DND-41 (cell line): ENCODE data around the gene VWF.

Experiments used
- ATAC-seq: fragments of 200-7000 bp; cut with Tn5 transposase; 3 replicates; pipeline ENCODE4 v1.9.1; 2021; ENCODE audit warnings: low read depth; ENCODE audit not compliant: insufficient read depth
- DNase-seq: peaks from one replicate; pipeline ENCODE4 v3.0.0-alpha.2; 2020
- H2AFZ ChIP-seq: 2 replicates; pipeline ENCODE4 v1.6.0; 2012; ENCODE audit warnings: low read depth, low read length
- H3K27ac ChIP-seq: 2 replicates; pipeline ENCODE4 v1.5.1; 2012; ENCODE audit warnings: low read length, inconsistent platforms
- H3K27me3 ChIP-seq: fragments of 200-600 bp; sonication (generic); 2 replicates; pipeline ENCODE4 v1.6.0; 2012; ENCODE audit warnings: low read length, mild to moderate bottlenecking, inconsistent platforms; ENCODE audit not compliant: insufficient read depth, poor library complexity
- H3K36me3 ChIP-seq: 2 replicates; pipeline ENCODE4 v1.5.1; 2012; ENCODE audit warnings: low read length, inconsistent platforms; ENCODE audit not compliant: insufficient read depth
- H3K4me1 ChIP-seq: 2 replicates; pipeline ENCODE4 v1.5.1; 2012; ENCODE audit warnings: mild to moderate bottlenecking, low read length; ENCODE audit not compliant: insufficient read depth
- H3K4me2 ChIP-seq: 2 replicates; pipeline ENCODE4 v1.6.0; 2012; ENCODE audit warnings: mild to moderate bottlenecking, moderate library complexity, low read length, inconsistent platforms; ENCODE audit not compliant: insufficient read depth
- H3K4me3 ChIP-seq, 2 experiments: fragments of 200-600 bp in 1 of 2; shearing (Covaris generic) in 1 of 2; 2 replicates each; pipeline ENCODE4 v1.5.1; 2012 to 2016; ENCODE audit warnings: inconsistent platforms in 2 of 2, low read length in 2 of 2, mild to moderate bottlenecking in 2 of 2, low read depth in 1 of 2, moderate library complexity in 1 of 2
- H3K79me2 ChIP-seq: 2 replicates; pipeline ENCODE4 v1.6.0; 2012; ENCODE audit warnings: low read length, inconsistent platforms; ENCODE audit not compliant: insufficient read depth
- H3K9ac ChIP-seq: 2 replicates; pipeline ENCODE4 v1.6.0; 2012; ENCODE audit warnings: low read depth, mild to moderate bottlenecking, inconsistent platforms, low read length, moderate library complexity
- H3K9me3 ChIP-seq: 2 replicates; pipeline ENCODE4 v1.5.1; 2012; ENCODE audit warnings: low read length, moderate library complexity, mild to moderate bottlenecking, inconsistent platforms; ENCODE audit not compliant: insufficient read depth, severe bottlenecking
- H4K20me1 ChIP-seq: 2 replicates; pipeline ENCODE4 v1.6.0; 2012; ENCODE audit warnings: low read length; ENCODE audit not compliant: insufficient read depth
- EZH2 ChIP-seq: IDR thresholded peaks from 3 replicates; pipeline ENCODE4 v1.6.1; 2012; ENCODE audit warnings: borderline replicate concordance, low read depth, mild to moderate bottlenecking, moderate library complexity, low read length, inconsistent platforms; ENCODE audit not compliant: severe bottlenecking
- TF ChIP-seq, protein P1 (sequence below): IDR thresholded peaks from 2 replicates; pipeline ENCODE4 v1.5.1; 2012; ENCODE audit warnings: borderline replicate concordance, low read length, moderate library complexity, mild to moderate bottlenecking; ENCODE audit not compliant: poor library complexity, severe bottlenecking; ENCODE audit errors: extremely low read depth

The VWF gene

DNA sequence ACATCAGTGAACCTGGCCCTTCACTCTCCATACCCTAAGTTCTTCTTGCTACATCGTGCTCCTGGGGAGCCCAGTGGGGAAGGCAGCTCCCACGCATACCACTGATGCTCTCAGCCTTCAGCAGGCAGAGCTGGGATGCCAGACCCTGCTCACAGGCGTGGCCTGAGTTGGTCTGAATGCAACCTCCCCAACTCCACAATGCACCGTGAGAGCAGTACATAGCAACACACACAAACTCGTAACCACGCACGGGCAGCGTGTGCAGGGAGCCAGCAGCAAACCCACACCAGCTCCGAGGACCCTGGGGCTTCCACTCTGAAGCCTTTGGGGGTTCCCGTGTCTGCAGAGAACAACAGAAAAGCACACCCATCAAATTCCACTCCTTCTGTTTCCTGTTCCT, 216.7 kb downstream of the VWF start:
- Histone ChIP-seq H3K9me3 (no peaks in the 10 kb centered on the region), H4K20me1 (no peaks in the 10 kb centered on the region; the same call in 1 of the 2 replicates), H3K27ac (no peak overlapping the region), H3K9ac (no peak overlapping the region), H3K36me3 (no peaks in the 10 kb centered on the region), H2AFZ (no peak overlapping the region), H3K4me2 (no peak overlapping the region), H3K27me3 (peaks cover 25% of the 10 kb centered on the region), H3K4me1 (no peaks in the 10 kb centered on the region), H3K79me2 (no peaks in the 10 kb centered on the region), H3K4me3 (no peak overlapping the region)
- TF ChIP-seq, protein P1, sequence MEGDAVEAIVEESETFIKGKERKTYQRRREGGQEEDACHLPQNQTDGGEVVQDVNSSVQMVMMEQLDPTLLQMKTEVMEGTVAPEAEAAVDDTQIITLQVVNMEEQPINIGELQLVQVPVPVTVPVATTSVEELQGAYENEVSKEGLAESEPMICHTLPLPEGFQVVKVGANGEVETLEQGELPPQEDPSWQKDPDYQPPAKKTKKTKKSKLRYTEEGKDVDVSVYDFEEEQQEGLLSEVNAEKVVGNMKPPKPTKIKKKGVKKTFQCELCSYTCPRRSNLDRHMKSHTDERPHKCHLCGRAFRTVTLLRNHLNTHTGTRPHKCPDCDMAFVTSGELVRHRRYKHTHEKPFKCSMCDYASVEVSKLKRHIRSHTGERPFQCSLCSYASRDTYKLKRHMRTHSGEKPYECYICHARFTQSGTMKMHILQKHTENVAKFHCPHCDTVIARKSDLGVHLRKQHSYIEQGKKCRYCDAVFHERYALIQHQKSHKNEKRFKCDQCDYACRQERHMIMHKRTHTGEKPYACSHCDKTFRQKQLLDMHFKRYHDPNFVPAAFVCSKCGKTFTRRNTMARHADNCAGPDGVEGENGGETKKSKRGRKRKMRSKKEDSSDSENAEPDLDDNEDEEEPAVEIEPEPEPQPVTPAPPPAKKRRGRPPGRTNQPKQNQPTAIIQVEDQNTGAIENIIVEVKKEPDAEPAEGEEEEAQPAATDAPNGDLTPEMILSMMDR, result no peak
- TF ChIP-seq EZH2, result no peak
- DNase-seq (no peak), ATAC-seq (no peak)

DNA sequence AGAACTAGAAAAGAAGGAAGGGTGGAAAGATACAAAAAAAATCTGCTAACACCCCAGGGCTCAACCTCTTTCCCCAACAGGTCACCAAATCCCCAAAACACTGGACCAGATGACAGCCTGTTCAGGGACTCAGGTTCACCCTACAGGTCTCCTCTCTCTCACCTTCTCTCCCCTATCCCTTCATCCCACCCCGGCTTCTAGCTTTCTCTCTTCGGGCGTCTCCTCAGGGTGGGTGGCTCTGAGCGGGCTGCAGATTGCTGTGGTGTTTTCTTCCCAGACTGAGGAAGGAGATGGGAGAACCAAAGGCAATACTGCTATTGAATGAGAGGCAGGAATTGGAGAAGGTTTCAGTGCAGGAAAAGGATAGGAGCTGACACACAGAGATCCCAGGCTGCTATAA, 218.7 kb downstream of the VWF start:
- DNase-seq (no peak), ATAC-seq (no peak)

DNA sequence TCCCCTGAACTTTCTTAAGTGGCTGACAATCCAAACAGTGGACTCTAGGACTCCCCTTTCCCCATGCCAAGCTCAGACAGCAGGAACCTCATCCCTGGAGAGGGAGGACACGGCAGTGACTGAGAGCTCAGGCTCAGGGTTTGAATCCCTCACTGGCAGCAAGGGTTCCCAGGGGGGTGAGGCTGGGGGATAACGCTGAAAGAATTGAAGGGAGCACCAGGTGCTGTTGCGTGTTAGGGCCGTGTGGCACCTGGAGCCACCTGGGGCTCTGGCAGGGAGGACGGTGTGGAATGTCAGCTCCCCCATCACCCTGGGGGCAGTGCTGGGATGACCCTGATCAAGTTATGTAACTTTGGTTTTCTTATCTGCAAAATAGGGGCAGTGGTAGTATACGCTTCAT, 219.5 kb downstream of the VWF start:
- no peak overlapping the region for H3K27ac ChIP-seq
- ATAC-seq, result no peak

More for the DNA sequence above, 218.7 kb downstream of the VWF start:
- Histone ChIP-seq H3K9me3 (no peaks in the 10 kb centered on the region), H3K9ac (no peak overlapping the region), H3K4me3 (no peak overlapping the region), H3K4me1 (no peaks in the 10 kb centered on the region), H3K27ac (no peak overlapping the region), H3K27me3 (peaks cover 19% of the 10 kb centered on the region), H3K36me3 (no peaks in the 10 kb centered on the region), H3K4me2 (no peak overlapping the region), H3K79me2 (no peaks in the 10 kb centered on the region), H2AFZ (no peak overlapping the region), H4K20me1 (no peaks in the 10 kb centered on the region; the same call in 1 of the 2 replicates)
- TF ChIP-seq, protein P1, result no peak
- no peak for TF ChIP-seq EZH2

More for the DNA sequence above, 219.5 kb downstream of the VWF start:
- no peak overlapping the region for H3K4me3 ChIP-seq
- H3K9me3 ChIP-seq, result no peaks in the 10 kb centered on the region
- no peak overlapping the region for H3K4me2 ChIP-seq
- no peaks in the 10 kb centered on the region for H3K79me2 ChIP-seq
- H3K9ac ChIP-seq, result no peak overlapping the region
- H3K4me1 ChIP-seq, result no peaks in the 10 kb centered on the region
- TF ChIP-seq, protein P1, result no peak
- no peak for TF ChIP-seq EZH2
- H3K27me3 ChIP-seq, result peaks cover 21% of the 10 kb centered on the region
- H3K36me3 ChIP-seq, result no peaks in the 10 kb centered on the region
- no peaks in the 10 kb centered on the region for H4K20me1 ChIP-seq
- no peak for DNase-seq
- no peak overlapping the region for H2AFZ ChIP-seq
